ENCODE results near the gene ZNF865.

ZNF865 gene

DNA sequence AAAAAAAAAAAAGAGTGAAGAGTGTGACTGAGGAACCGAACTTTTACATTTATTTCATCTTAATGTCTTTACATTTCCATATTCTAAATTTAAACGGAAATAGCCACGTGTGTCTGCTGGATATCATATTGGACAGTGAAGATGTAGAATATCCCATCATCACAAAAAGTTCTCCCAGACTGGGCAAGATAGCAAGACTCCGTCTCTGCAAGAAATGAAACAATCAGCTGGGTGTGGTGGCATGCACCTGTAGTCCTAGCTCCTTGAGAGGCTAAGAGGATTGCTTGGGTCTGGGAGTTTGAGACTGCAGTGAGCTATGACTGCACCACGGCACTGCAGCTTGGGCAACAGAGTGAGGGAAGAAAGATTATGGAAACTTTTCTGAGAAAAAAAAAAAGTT lies 28.7 kb upstream of the ZNF865 start:
- DNase-seq (ENCODE audit: low read depth) = no peak
- TF ChIP-seq, protein P1, sequence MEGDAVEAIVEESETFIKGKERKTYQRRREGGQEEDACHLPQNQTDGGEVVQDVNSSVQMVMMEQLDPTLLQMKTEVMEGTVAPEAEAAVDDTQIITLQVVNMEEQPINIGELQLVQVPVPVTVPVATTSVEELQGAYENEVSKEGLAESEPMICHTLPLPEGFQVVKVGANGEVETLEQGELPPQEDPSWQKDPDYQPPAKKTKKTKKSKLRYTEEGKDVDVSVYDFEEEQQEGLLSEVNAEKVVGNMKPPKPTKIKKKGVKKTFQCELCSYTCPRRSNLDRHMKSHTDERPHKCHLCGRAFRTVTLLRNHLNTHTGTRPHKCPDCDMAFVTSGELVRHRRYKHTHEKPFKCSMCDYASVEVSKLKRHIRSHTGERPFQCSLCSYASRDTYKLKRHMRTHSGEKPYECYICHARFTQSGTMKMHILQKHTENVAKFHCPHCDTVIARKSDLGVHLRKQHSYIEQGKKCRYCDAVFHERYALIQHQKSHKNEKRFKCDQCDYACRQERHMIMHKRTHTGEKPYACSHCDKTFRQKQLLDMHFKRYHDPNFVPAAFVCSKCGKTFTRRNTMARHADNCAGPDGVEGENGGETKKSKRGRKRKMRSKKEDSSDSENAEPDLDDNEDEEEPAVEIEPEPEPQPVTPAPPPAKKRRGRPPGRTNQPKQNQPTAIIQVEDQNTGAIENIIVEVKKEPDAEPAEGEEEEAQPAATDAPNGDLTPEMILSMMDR (IDR thresholded peaks at IDR 0.05; ENCODE audit: control insufficient read depth, insufficient read depth, low read depth, low read length, missing control alignments) = no peak
- no peak overlapping the region for H3K4me3 ChIP-seq (ENCODE audit: control insufficient read depth, low read depth, low read length)

DNA sequence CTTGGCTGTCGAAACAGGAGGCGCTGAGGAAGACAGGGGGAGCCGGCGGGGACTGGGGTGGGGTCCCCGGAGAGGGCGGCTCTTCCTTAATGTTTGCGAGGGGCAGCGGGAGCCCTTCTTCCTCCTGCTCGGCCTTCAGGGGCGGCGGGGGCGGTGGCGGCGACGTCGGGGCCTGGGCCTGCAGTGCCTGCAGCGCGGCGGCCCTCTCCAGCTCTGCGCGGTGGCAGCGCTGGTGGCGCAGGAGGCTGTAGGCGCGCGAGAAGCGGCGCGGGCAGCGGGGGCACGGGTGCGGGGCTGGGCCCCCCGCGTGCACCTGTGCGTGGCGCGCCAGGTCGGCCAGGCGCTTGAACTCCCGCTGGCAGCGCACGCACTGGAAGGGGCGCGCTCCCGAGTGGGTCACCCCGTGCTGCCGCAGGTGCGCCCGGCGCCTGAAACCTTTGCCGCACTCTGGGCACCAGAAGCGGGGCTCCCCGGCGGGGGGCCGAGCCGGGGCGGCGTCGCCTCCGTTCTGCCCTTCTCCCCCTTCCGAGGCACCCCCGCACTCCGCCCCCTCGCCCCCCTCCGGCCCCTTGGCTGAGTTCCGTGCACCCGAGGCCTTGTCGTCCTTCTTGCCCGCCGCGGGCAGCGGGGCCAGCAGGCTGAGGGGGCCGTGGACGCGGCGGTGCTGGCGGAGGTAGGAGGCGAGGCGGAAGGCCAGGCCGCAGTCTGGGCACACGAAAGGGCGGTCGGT lies 27.3 kb upstream of the ZNF865 start:
- TF ChIP-seq, protein P1 (IDR thresholded peaks at IDR 0.05; ENCODE audit: control insufficient read depth, insufficient read depth, low read depth, low read length, missing control alignments) = no peak
- DNase-seq (ENCODE audit: low read depth) = no peak
- no peak overlapping the region for H3K4me3 ChIP-seq (ENCODE audit: control insufficient read depth, low read depth, low read length)

DNA sequence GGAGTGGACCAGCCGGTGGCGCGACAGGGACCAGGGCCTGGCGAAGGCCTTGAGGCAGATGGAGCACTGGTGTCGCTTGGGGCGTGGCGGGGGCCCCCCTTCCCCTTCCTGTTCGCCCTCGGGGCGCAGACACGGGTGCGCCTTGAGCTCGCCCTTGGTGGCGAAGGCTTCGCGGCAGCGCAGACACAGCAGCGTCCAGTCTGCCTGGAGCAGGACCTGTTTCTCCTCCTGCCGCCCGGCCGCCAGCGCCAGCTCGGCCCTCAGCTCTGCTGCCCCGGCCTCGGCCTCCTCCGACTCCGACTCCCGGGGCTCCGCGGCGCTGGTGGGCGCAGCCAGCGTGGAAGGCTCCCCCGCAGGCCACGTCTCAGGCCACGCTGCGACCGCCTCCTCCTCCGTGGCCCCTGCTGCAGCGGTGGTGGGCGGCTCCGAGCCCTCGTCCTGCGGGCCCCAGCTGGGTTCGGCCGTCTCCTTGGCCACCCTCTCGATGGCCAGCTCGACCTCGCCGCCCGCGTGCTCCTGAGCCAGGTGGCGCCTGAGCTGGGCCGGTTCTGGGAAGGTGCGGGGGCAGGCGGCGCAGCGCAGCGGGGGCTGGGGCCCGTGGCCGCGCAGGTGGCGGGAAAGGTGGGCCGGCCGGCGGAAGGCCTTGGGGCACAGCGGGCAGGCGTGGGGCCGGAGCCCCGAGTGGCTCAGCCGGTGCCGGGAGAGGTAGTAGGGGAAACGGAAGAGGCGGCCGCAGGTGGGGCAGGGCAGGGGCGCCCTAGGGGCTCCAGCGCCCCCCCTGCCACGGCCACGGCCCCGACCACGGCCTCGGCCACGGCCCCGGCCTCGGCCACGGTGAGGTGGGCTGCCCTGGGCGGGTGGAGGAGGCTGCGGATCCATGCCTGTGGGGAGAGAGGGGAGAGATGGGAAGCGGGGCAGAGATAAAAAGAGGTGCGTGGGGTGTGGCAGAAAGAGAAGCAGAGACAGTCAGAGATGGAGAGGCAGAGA lies 26.4 kb upstream of the ZNF865 start:
- TF ChIP-seq, protein P1 (IDR thresholded peaks at IDR 0.05; ENCODE audit: control insufficient read depth, insufficient read depth, low read depth, low read length, missing control alignments) = no peak
- H3K4me3 ChIP-seq (ENCODE audit: control insufficient read depth, low read depth, low read length) = peak overlapping the region; percentile 98
- no peak for DNase-seq (ENCODE audit: low read depth)

DNA sequence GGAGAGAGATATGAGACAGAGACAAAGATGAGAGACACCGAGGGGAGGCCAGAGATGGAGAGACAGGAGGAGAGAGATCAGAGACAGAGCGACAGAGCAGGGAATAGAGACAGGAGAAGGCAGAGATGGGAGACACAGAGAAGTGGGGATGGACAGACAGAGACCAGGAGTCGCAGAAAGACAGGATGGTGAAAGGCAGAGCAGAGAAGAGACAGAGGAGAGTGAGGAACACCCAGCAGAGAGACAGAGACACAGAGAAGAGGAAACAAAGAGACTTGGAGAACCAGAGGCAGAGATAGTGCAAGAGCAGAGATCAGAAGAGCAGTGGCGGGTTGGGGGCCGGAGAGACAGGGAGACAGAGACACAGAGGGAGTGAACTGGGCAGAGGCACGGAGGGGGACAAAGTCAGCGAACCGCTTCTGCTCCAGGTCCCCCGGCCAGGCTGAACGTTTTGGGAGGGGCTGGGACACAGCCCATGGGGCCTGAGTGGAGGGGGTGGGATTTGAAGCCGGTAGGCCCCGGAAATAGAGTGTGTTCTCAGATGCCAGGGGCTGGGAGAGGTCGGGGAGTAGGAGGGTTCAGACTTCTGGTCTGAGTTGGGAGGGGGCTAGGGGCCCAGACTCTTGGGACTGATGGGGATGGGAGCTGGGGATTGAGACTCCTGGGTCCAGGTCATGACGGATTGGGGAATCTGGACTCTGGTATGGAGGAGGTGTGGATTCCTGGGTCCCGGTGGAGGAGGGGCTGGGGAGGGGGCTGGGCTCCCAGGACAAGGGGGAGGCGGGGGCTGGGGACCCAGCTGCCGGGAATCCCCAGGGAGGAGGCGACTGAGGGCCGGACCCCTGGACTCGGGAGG lies 25.5 kb upstream of the ZNF865 start:
- peak overlapping the region; percentile 98 for H3K4me3 ChIP-seq (ENCODE audit: control insufficient read depth, low read depth, low read length)
- TF ChIP-seq, protein P1 (IDR thresholded peaks at IDR 0.05; ENCODE audit: control insufficient read depth, insufficient read depth, low read depth, low read length, missing control alignments) = no peak
- DNase-seq (ENCODE audit: low read depth) = no peak

DNA sequence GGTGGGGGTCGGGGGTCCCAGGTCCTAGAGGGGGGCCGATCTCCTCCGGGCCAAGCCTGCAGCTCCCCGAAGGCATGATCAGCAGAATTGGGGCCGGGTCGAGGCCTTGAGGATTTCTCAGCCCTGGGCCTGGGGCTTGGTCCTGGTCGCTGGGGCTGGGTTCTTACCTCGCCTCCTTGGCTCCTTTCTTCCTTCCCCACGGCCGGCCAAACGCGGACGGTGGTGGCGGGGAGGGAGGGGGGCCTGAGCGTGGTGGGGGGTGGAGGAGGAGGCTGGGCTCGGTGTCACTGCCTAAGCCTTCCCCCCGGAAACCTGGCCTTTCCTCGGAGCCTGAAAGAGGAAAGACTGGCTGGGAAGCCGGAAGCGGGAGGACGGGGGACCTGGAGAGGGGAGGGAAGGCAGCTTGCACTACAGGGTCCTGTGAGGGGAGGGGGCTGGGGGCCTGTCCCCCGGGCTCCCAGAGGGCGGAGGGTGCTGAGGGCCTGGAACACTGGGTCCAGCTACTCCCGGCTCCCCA lies 24.8 kb upstream of the ZNF865 start, which contains the start of gene ZNF579:
ZNF579 (minus strand) TSS at position 221 of the 517 bp plus-strand sequence. CDS start 1,209 bp downstream, outside the sequence.
- TF ChIP-seq, protein P1 (IDR thresholded peaks at IDR 0.05; ENCODE audit: control insufficient read depth, insufficient read depth, low read depth, low read length, missing control alignments) = no peak
- peak within 1 kb of the TSS; percentile 98 for H3K4me3 ChIP-seq (ENCODE audit: control insufficient read depth, low read depth, low read length)
- peak; percentile 59 for DNase-seq (ENCODE audit: low read depth)
